ENCODE measurements around the gene MYH16. TPM values are rescaled to one million over a fixed set of nuclear protein-coding genes. Genes with fewer than 3 reads are reported as not detected.
"Not testable (repeated sequence)": the region's sequence is repeated elsewhere in the genome, so short reads cannot be mapped to it uniquely, and the experiment has no call there.

Gene MYH16
- total RNA-seq, 4 donors from 2014 or later: not detected

- no peaks in the 10 kb centered on the region for H3K36me3 ChIP-seq
- 85 to 99% methylated on average over 7 of the region's 7 CpGs for WGBS, 2 donors
- TF ChIP-seq, protein P1, sequence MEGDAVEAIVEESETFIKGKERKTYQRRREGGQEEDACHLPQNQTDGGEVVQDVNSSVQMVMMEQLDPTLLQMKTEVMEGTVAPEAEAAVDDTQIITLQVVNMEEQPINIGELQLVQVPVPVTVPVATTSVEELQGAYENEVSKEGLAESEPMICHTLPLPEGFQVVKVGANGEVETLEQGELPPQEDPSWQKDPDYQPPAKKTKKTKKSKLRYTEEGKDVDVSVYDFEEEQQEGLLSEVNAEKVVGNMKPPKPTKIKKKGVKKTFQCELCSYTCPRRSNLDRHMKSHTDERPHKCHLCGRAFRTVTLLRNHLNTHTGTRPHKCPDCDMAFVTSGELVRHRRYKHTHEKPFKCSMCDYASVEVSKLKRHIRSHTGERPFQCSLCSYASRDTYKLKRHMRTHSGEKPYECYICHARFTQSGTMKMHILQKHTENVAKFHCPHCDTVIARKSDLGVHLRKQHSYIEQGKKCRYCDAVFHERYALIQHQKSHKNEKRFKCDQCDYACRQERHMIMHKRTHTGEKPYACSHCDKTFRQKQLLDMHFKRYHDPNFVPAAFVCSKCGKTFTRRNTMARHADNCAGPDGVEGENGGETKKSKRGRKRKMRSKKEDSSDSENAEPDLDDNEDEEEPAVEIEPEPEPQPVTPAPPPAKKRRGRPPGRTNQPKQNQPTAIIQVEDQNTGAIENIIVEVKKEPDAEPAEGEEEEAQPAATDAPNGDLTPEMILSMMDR (IDR thresholded peaks at IDR 0.05): no peak
- no peak for TF ChIP-seq POLR2A (IDR thresholded peaks at IDR 0.05)
- no peaks in the 10 kb centered on the region for H3K9me3 ChIP-seq
- intact Hi-C loops (cut with DNase I): no loop called here
- H3K4me1 ChIP-seq: no peaks in the 10 kb centered on the region
- H3K27ac ChIP-seq: no peak overlapping the region
- no peaks in the 10 kb centered on the region for H3K27me3 ChIP-seq
- no peak for DNase-seq
- no peak overlapping the region for H3K4me3 ChIP-seq (replicated peaks in 1 of 3)
Measured at GRCh38 chr7:99275496-99275895, 2.9 kb downstream of the MYH16 start.

DNA sequence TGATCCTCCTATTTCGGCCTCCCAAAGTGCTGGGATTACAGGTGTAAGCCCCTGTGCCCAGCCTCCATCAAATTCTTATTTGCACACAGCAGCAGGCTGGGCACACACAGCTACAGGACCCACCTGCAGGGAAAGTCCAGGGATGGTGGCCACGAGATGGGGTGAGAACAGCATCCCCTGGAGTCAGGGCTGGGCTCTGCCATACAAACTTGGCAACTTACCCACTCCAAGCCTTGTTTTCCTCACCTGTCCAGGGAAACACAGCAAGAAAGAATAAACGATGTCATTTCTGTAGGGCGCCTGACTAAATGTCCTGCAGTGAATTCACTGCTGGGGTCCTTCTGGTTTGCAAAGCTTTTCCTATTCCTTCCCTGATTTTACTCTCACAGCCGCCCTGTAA, 5.5 kb downstream of the MYH16 start:
- Histone ChIP-seq H3K27ac (no peak overlapping the region), H3K27me3 (no peaks in the 10 kb centered on the region), H3K4me1 (no peaks in the 10 kb centered on the region), H3K4me3 (replicated peaks in 1 of 3) (no peak overlapping the region), H3K9me3 (no peaks in the 10 kb centered on the region), H3K36me3 (no peaks in the 10 kb centered on the region)
- 81 to 87% methylated on average over 5 of the region's 5 CpGs for WGBS, 2 donors
- TF ChIP-seq, protein P1 (IDR thresholded peaks at IDR 0.05): no peak
- no peak for TF ChIP-seq POLR2A (IDR thresholded peaks at IDR 0.05)
- intact Hi-C loops (cut with DNase I): no loop called here
- no peak for DNase-seq

DNA sequence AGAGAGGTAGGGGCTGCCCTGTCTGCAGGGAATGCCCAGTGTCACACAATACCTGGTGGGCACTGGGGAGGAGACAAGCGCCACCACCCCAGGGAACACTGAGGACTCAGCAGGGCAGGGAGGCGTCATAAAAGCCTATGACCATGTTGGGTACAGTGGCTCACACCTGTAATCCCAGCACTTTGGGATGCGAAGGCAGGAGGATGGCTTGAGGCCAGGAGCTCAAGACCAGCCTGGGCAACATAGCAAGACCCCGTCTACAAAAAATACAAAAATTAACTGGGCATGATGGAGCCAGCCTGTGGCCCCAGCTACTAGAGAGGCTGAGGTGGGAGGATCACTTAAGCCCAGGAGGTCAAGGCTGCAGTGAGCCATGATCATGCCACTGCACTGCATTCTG, 11.5 kb downstream of the MYH16 start:
- H3K27ac ChIP-seq; DNase-seq; H3K4me3 ChIP-seq (replicated peaks in 1 of 3); H3K36me3 ChIP-seq; H3K27me3 ChIP-seq; intact Hi-C loops (cut with DNase I); H3K4me1 ChIP-seq; H3K9me3 ChIP-seq: not testable (repeated sequence)
- WGBS, 2 donors: 91% methylated on average over 4 of the region's 4 CpGs

DNA sequence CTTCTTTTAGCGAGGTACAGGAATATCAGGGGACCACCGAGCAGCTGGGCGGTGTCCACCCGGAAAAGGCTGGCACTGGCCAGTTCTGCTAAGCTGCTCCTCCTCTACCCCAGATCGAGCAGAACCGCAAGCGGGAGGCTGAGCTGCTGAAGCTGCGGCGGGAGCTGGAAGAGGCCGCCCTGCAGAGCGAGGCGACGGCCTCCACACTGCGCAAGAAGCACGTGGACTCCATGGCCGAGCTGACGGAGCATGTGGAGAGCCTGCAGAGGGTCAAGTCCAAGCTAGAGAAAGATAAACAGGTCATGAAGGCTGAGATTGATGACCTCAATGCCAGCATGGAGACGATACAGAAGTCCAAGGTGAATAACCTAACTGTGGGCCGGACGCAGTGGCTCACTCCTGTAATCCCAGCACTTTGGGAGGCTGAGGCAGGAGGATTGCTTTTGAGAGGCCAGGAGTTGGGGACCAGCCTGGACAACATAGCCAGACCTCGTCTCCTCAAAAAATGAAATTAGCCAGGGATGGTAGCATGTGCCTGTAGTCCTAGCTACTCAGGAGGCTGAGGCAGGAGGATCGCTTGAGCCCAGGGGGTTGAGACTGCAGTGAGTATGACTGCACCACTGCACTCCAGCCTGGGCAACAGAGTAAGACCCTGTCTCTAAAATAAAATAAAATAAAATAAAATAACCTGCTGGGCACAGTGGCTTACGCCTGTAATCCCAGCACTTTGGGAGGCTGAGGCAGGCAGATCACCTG, 15.3 kb downstream of the MYH16 start:
- H3K4me3 ChIP-seq (replicated peaks in 1 of 3): no peak overlapping the region
- intact Hi-C loops (cut with DNase I): no loop called here
- H3K9me3 ChIP-seq: no peaks in the 10 kb centered on the region
- H3K27me3 ChIP-seq: no peaks in the 10 kb centered on the region
- no peaks in the 10 kb centered on the region for H3K4me1 ChIP-seq
- H3K36me3 ChIP-seq: no peaks in the 10 kb centered on the region
- TF ChIP-seq, protein P1 (IDR thresholded peaks at IDR 0.05): no peak
- TF ChIP-seq POLR2A (IDR thresholded peaks at IDR 0.05): no peak
- WGBS, 2 donors: 92 to 95% methylated on average over 23 of the region's 23 CpGs
- DNase-seq: no peak
- no peak overlapping the region for H3K27ac ChIP-seq

DNA sequence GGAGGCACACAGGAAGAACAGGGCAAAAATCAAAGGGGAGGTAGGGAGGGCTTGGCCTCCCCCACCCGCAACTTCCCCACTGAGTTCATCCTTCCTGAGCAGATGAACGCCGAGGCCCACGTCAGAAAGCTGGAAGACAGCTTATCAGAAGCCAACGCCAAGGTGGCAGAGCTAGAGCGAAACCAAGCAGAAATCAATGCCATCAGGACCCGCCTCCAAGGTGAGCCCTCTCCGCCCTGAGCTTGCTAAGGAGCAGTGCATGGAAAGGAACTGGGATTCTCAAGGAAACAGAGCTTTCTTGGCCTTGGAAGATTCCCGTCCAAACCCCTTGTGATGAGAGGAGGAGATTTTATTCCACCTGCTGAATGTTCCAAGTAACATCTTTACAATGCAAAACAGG, 16.5 kb downstream of the MYH16 start:
- no peaks in the 10 kb centered on the region for H3K36me3 ChIP-seq
- no peaks in the 10 kb centered on the region for H3K27me3 ChIP-seq
- 72% methylated on average over 9 of the region's 9 CpGs for WGBS, 2 donors
- H3K27ac ChIP-seq: no peak overlapping the region
- no peak overlapping the region for H3K4me3 ChIP-seq (replicated peaks in 1 of 3)
- no peak for DNase-seq
- H3K4me1 ChIP-seq: no peaks in the 10 kb centered on the region
- TF ChIP-seq POLR2A (IDR thresholded peaks at IDR 0.05): no peak
- TF ChIP-seq, protein P1 (IDR thresholded peaks at IDR 0.05): no peak
- intact Hi-C loops (cut with DNase I): no loop called here
- no peaks in the 10 kb centered on the region for H3K9me3 ChIP-seq

DNA sequence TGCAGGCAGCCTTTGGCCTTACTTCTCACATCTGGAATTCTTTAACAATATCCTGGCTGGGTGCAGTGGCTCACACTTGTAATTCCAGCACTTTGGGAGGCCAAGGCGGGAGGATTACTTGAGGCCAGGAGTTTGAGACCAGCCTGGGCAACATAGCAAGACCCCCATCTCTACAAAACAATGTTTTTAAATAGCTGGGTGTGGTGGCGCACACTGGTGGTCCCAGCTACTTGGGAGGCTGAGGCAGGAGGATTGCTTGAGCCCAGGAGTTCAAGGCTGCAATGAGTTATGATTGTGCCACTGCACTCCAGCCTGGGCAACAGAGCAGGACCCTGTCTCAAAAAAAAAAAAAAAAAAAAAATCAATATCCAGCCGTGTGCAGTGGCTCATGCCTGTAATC, 17.5 kb downstream of the MYH16 start:
- H3K27me3 ChIP-seq; H3K4me1 ChIP-seq; H3K27ac ChIP-seq; H3K4me3 ChIP-seq (replicated peaks in 1 of 3); DNase-seq; H3K9me3 ChIP-seq; intact Hi-C loops (cut with DNase I); H3K36me3 ChIP-seq: not testable (repeated sequence)
- 93 to 95% methylated on average over 3 of the region's 3 CpGs for WGBS, 2 donors
